Neural progenitor cell (in vitro differentiated cells): ENCODE measurements around the gene TUBA4B. TPM values are rescaled to one million over a fixed set of nuclear protein-coding genes. Genes with fewer than 3 reads are reported as not detected.

Experiments
- DNase-seq: peaks from one replicate; pipeline ENCODE4 v3.0.0-alpha.2; 2016; ENCODE audit warnings: low spot score
- H2AFZ ChIP-seq: fragments of 200-600 bp; sonication (generic); replicated peaks from 2 replicates; pipeline ENCODE4 v1.6.1; 2016; ENCODE audit warnings: antibody characterized with exemption
- H3F3A ChIP-seq: fragments of 200-600 bp; sonication (generic); 2 replicates; pipeline ENCODE4 v1.6.1; 2016; ENCODE audit warnings: antibody characterized with exemption, low read depth
- H3K27ac ChIP-seq: fragments of 200-600 bp; sonication (generic); 2 replicates; pipeline ENCODE4 v1.5.1; 2016; ENCODE audit warnings: mild to moderate bottlenecking
- H3K27me3 ChIP-seq: fragments of 200-600 bp; sonication (generic); 2 replicates; pipeline ENCODE4 v1.6.1; 2016; ENCODE audit warnings: mild to moderate bottlenecking, moderate library complexity
- H3K36me3 ChIP-seq: fragments of 200-600 bp; sonication (generic); 2 replicates; pipeline ENCODE4 v1.5.1; 2016
- H3K4me1 ChIP-seq: fragments of 200-600 bp; sonication (generic); 2 replicates; pipeline ENCODE4 v1.6.1; 2016; ENCODE audit warnings: mixed run types
- H3K4me2 ChIP-seq: fragments of 200-600 bp; sonication (generic); 2 replicates; pipeline ENCODE4 v1.6.1; 2016
- H3K4me3 ChIP-seq: fragments of 200-600 bp; sonication (generic); 2 replicates; pipeline ENCODE4 v1.5.1; 2016
- H3K79me2 ChIP-seq: fragments of 200-600 bp; sonication (generic); 2 replicates; pipeline ENCODE4 v1.6.1; 2016; ENCODE audit warnings: low read depth
- H3K9ac ChIP-seq: fragments of 200-600 bp; sonication (generic); 2 replicates; pipeline ENCODE4 v1.6.1; 2016
- H3K9me3 ChIP-seq: fragments of 200-600 bp; sonication (generic); 2 replicates; pipeline ENCODE4 v1.5.1; 2016; ENCODE audit warnings: low read depth
- H4K20me1 ChIP-seq: fragments of 200-600 bp; sonication (generic); 2 replicates; pipeline ENCODE4 v1.6.1; 2016; ENCODE audit warnings: low read depth
- H3K27ac Mint-ChIP-seq: 3 replicates; pipeline ENCODE4 v1.8.0; 2021; ENCODE audit warnings: mixed read lengths
- H3K27me3 Mint-ChIP-seq: 2 replicates; pipeline ENCODE4 v1.8.0; 2022; ENCODE audit warnings: low read depth, mild to moderate bottlenecking, inconsistent platforms, moderate library complexity, mixed read lengths; ENCODE audit not compliant: insufficient read depth
- H3K36me3 Mint-ChIP-seq: 3 replicates; pipeline ENCODE4 v1.8.0; 2021; ENCODE audit warnings: mixed read lengths
- H3K4me1 Mint-ChIP-seq: 3 replicates; pipeline ENCODE4 v1.8.0; 2021; ENCODE audit warnings: mixed read lengths
- H3K4me3 Mint-ChIP-seq: 3 replicates; pipeline ENCODE4 v1.8.0; 2021; ENCODE audit warnings: mild to moderate bottlenecking, moderate library complexity, mixed read lengths
- H3K9me3 Mint-ChIP-seq: 3 replicates; pipeline ENCODE4 v1.8.0; 2020; ENCODE audit warnings: mixed read lengths
- CTCF ChIP-seq: fragments of 200-600 bp; sonication (generic); IDR thresholded peaks from 2 replicates; pipeline ENCODE4 v1.5.1; 2017; ENCODE audit warnings: antibody characterized with exemption, mild to moderate bottlenecking
- EZH2 ChIP-seq: fragments of 200-600 bp; sonication (generic); IDR thresholded peaks from 2 replicates; pipeline ENCODE4 v1.6.1; 2017; ENCODE audit warnings: antibody characterized with exemption, mild to moderate bottlenecking, moderate library complexity
- EZH2phosphoT487 ChIP-seq: fragments of 200-600 bp; sonication (generic); IDR thresholded peaks from 2 replicates; pipeline ENCODE4 v1.6.1; 2017; ENCODE audit warnings: antibody characterized with exemption
- total RNA-seq: library from RNA; depleted of rRNA; stranded (reverse); fragments of >200 nt; gene quantifications from 2 replicates; pipeline ENCODE4 v1.2.3, GENCODE V29; 2015; ENCODE audit warnings: low replicate concordance

Gene TUBA4B
- total RNA-seq, 1 donor from 2014 or later, result not detected

- H3K9me3 Mint-ChIP-seq, result no peaks in the 10 kb centered on the region
- peaks cover 15% of the 10 kb centered on the region for H3K4me1 Mint-ChIP-seq
- no peak overlapping the region for H2AFZ ChIP-seq
- no peak overlapping the region for H3K4me3 ChIP-seq
- H3K79me2 ChIP-seq, result no peaks in the 10 kb centered on the region
- H3K27me3 Mint-ChIP-seq, result peaks cover 11% of the 10 kb centered on the region
- no peak overlapping the region for H3K4me3 Mint-ChIP-seq
- no peaks in the 10 kb centered on the region for H3K36me3 Mint-ChIP-seq
- H3K36me3 ChIP-seq, result no peaks in the 10 kb centered on the region
- H3K4me2 ChIP-seq, result no peak overlapping the region
- peaks cover 31% of the 10 kb centered on the region for H3K27me3 ChIP-seq
- H3K27ac Mint-ChIP-seq, result no peak overlapping the region
- H3K9ac ChIP-seq, result no peak overlapping the region
- no peaks in the 10 kb centered on the region for H3F3A ChIP-seq
- H3K4me1 ChIP-seq, result peaks cover 4% of the 10 kb centered on the region
- TF ChIP-seq EZH2phosphoT487 (no peak), EZH2 (no peak), CTCF (no peak)
- no peaks in the 10 kb centered on the region for H4K20me1 ChIP-seq
- no peaks in the 10 kb centered on the region for H3K9me3 ChIP-seq
- no peak overlapping the region for H3K27ac ChIP-seq
- DNase-seq, result no peak
Observed at GRCh38 chr2:219291910-219292490, 39.0 kb downstream of the TUBA4B start.

GRCh38 chr2:219292616-219293015 is 39.6 kb downstream of the TUBA4B start:
- Mint-ChIP-seq H3K4me1 (peaks cover 15% of the 10 kb centered on the region), H3K36me3 (no peaks in the 10 kb centered on the region), H3K27ac (no peak overlapping the region), H3K27me3 (peaks cover 10% of the 10 kb centered on the region), H3K9me3 (no peaks in the 10 kb centered on the region), H3K4me3 (no peak overlapping the region)
- H3K27ac ChIP-seq, result no peak overlapping the region
- H3K27me3 ChIP-seq, result peaks cover 34% of the 10 kb centered on the region
- no peaks in the 10 kb centered on the region for H3K9me3 ChIP-seq
- no peak for DNase-seq
- no peak overlapping the region for H3K4me3 ChIP-seq
- no peaks in the 10 kb centered on the region for H3F3A ChIP-seq
- no peaks in the 10 kb centered on the region for H3K79me2 ChIP-seq
- no peak overlapping the region for H3K4me2 ChIP-seq
- H4K20me1 ChIP-seq, result no peaks in the 10 kb centered on the region
- H3K36me3 ChIP-seq, result no peaks in the 10 kb centered on the region
- H3K9ac ChIP-seq, result no peak overlapping the region
- H3K4me1 ChIP-seq, result peaks cover 4% of the 10 kb centered on the region
- no peak overlapping the region for H2AFZ ChIP-seq
- no peak for TF ChIP-seq CTCF
- TF ChIP-seq EZH2, result no peak
- no peak for TF ChIP-seq EZH2phosphoT487

GRCh38 chr2:219293736-219294231 is 40.7 kb downstream of the TUBA4B start:
- H3K27me3 Mint-ChIP-seq, result peaks cover 11% of the 10 kb centered on the region
- peaks cover 34% of the 10 kb centered on the region for H3K27me3 ChIP-seq
- H3K27ac ChIP-seq, result no peak overlapping the region
- no peaks in the 10 kb centered on the region for H3K36me3 ChIP-seq
- no peaks in the 10 kb centered on the region for H3K9me3 Mint-ChIP-seq
- peak overlapping the region; percentile 79 for H3K4me2 ChIP-seq
- peak overlapping the region; percentile 77 for H3K4me3 Mint-ChIP-seq
- no peak for DNase-seq
- H3K9ac ChIP-seq, result no peak overlapping the region
- no peaks in the 10 kb centered on the region for H4K20me1 ChIP-seq
- H2AFZ ChIP-seq, result peak overlapping the region; percentile 80
- no peaks in the 10 kb centered on the region for H3K36me3 Mint-ChIP-seq
- peak overlapping the region; percentile 77 for H3K4me3 ChIP-seq
- no peak for TF ChIP-seq EZH2
- TF ChIP-seq EZH2phosphoT487, result no peak
- TF ChIP-seq CTCF, result no peak
- H3F3A ChIP-seq, result no peaks in the 10 kb centered on the region
- no peaks in the 10 kb centered on the region for H3K9me3 ChIP-seq
- peaks cover 4% of the 10 kb centered on the region for H3K4me1 ChIP-seq
- H3K4me1 Mint-ChIP-seq, result peaks cover 19% of the 10 kb centered on the region
- no peaks in the 10 kb centered on the region for H3K79me2 ChIP-seq
- peak overlapping the region; percentile 16 for H3K27ac Mint-ChIP-seq
